Inflammatory macrophage (primary cell): ENCODE measurements around the gene EPHA1.
A peak's percentile ranks its signal among the peaks of the same experiment; 100 is the strongest.

Experiments used
- DNase-seq, 2 donors: peaks; one replicate each; pipeline ENCODE4 v3.0.0-alpha.2; 2020 to 2022

EPHA1 gene

GRCh38 chr7:143345428-143345900 is 63.2 kb downstream of the EPHA1 start:
- DNase-seq, result peak; percentile 33 to 50

GRCh38 chr7:143343596-143343995 is 65.1 kb downstream of the EPHA1 start:
- DNase-seq, result no peak

- DNase-seq, result no peak
These were observed 66.8 kb downstream of the EPHA1 start for GRCh38 chr7:143341842-143342241.
